Activated T-helper 1 cell treated with Interleukin-2 at 50 U/mL for 16 hours (primary cell): ENCODE measurements around the gene CNOT6.

Experiments used
- DNase-seq: peaks from one replicate; pipeline ENCODE4 v3.0.0-alpha.2; 2020; ENCODE audit warnings: low read depth

CNOT6 gene

DNA sequence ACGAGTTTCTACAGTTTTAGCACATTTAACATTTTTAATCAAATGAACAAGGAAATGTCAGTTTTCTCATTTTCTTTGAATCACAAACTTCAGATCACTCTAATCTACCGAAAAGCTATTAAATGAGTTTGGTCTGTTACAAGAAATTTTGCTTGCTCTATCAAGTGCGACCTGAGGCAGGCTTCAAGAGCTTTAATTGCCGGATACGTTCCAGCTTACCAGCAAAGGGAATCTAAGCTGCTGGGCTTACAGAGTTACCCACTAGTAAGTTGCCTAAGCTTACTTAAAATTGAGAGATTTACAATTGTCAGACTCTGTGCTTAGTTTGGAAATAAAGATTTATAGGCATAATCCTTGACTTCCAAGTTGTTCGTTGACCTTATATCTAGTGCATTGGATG is 86.5 kb downstream of the CNOT6 start:
- DNase-seq: no peak

DNA sequence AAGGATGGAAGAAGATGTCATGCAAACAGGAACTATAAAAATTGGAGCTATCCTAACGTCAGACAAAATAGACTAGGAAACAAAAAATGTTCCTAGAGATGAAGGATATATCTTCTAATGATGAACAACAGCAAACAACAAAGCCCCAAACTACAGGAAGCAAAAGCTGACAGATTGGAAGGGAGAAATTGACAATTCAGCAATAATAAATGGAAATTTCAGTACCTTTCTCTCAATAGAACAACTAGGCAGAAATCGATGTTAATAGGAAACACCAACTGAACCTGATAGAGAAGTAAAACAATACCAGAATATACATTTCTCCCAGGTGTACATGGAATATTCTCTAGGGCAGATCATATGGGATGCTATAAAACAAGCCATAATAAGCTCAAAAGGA is 89.6 kb downstream of the CNOT6 start:
- no peak for DNase-seq

DNA sequence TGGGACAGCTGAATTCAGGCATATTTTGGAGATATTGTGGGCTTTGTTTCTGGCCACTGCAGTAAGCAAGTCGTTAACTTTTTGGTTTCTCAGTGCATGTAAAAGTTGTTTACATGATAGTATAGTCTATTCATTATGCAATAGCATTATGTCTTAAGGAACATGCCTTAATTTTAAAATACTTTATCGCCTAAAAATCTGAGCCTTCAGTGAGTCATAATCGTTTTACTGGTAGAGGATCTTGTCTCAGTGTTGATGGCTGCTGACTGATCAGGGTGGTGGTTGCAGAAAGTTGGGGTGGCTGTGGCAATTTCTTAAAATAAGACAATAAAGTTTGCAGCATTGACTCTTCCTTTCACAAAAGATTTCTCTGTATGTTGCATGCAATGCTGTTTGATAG is 92.0 kb downstream of the CNOT6 start:
- no peak for DNase-seq

DNA sequence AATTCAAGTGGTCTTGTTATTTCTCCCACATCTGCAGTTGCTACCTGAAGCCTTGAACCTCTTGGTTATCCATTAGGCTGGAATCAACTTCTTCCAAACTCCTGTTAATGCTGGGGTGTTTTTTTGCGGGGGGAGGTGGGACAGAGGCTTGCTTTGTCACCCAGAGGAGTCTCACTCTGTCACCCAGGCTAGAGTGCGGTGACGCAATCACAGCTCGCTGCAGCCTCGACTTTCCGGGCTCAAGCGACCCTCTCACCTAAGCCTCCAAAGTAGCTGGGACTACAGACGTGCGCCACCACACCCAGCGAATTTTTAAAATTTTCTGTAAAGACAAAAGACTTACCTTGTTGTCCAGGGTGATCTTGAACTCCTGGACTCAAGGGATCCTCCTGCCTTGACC is 92.7 kb downstream of the CNOT6 start:
- DNase-seq: no peak

DNA sequence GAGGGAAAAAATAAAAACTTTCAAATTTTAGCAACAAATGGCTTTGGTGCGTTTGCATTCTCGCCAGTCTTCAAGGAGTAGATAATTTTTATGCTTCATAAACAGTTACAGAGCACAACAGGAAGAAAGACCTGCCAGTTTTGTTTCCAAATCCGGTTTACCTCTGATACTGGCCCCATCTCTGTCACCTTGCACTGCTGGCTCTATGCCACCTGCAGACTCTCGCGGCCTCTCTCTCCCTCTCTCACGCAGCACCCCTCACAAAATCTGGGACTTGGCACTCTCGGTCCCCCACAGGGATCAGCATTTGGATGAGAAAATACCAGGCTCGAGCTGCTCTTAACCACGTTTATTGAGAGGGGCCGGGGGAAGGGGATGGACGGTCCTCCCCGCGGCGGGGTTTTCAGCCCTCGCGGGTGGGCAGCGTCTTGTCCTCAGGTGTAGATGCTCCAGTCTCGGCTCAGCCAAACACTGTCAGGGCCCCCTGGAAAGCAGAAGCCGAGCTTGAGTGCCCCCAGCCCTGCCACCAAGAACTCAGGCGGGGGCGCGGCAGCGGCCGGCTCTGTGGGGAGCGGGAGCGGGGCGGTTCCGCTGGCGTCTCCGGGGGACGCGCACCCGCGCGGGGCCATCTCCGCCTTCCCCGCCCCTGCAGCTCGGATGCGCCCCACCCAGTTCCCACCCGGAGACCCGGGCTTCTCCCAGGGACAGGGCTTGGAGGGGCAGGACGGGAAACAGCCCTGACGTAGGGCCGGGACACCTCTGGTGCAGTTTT is 95.8 kb downstream of the CNOT6 start:
- no peak for DNase-seq

DNA sequence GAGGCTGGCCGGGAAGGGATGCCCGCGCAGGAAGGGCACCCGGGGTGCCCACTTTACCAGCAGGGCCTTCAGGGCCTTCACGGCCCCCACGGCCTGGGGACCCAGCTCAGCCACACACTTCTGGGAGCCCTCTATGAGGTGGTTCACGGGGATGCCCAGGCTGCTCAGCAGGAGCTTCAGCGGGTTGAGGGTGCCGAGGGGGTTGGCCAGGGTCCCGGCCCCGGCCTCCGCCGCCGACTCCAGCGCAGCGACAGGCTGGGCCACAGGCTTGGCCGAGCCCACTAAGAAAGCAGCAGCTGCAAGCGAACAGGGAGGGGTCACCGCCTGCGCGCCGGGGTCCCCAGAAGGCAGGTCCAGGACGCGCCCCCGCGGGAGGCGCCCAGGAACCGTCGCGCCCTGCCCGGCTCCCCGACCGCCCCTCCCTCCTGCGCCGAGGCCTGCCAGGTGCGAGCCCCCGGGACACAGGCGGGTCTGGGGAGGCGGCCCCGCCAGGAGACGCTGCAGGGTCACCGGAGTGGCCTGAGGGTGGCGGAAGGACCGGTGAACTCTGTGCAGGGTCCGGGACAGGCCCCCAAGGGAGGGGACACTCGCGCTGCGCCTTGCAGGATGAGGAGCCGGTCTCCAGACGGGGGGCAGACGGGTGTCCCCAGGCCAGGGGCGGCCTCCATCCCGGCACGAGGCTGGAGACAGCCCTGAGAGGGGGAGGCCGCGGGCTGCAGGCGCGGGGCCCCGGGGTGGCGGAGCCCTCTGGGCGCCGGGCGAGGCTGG is 96.5 kb downstream of the CNOT6 start:
- DNase-seq: no peak

DNA sequence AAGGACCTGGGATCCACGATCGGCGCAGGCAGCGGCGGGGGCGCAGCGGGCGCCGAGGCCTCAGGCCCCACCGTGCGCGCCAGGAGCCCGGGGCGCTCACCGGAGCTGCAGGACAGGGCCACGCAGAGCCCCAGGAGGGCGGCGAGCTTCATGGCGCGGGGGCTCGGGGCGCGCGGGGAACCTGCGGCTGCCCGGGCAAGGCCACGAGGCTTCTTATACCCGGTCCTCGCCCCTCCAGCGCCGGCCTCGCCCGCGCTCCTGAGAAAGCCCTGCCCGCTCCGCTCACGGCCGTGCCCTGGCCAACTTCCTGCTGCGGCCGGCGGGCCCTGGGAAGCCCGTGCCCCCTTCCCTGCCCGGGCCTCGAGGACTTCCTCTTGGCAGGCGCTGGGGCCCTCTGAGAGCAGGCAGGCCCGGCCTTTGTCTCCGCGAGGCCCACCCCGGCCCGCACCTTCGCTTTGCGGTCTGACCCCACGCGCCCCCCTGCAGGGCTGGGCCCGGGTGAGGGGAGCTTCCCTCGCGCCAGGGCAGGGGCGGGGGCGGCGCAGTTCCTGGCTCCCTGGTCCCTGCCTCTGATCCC is 97.2 kb downstream of the CNOT6 start, which contains the start of gene SCGB3A1:
Gene SCGB3A1, minus strand, starts transcription at position 189 of the 577 bp plus-strand sequence. Its CDS starts 37 bp downstream, at position 152.
- DNase-seq: no peak

DNA sequence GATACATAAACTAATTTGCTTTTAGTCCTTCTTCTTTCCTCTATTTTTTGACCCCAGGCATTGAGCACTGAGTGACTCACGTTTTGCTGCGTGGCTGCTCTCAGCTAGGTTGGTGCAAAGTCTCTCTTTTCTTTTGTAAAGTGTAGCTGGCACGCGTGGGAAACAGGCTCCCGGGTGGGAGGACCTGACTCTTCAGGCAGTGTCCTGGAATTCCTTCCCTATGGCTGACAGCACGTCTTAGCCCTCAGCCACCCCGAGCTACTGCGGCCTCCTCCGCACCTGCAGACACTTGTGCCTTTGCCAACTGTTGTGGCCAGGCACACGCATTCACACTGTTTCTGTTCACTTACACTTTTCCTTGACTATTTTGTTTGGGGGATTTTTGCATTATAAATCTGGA is 98.0 kb downstream of the CNOT6 start:
- DNase-seq: no peak

DNA sequence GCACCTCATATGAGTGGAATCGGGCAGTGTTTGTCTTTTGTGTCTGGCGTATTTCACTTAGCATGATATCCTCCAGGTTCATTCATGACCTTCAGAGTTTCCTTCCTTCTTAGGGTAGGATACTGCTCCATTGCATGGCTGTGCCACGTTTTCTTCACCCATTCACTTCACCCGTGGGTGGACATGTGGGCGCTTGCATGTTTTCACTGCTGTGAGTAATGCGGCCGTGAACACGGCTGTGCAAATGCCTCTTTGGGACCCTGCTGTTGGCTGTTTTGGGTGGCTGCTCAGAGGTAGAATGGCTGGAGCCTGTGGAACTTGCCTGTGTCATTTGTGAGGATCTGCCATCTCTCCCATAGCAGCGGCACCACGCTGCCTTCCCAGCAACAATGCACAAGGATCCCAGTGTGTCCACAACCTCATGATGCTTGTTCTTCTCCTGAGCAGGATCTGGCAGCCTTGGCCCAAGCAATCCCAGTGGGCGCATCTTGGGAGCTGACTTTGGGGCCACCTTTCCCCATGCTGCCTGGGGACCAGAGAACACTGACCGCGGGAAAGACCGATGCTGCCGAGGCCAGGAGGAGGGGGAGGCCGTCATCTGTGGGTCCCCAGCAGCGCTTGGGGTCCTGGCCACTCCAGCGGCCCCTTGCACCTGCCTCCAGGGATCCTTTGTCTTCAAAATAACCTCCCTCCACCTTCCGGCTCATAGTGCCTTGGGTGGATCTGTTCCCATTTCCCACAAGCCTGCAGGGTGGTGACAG is 99.4 kb downstream of the CNOT6 start:
- DNase-seq: no peak

DNA sequence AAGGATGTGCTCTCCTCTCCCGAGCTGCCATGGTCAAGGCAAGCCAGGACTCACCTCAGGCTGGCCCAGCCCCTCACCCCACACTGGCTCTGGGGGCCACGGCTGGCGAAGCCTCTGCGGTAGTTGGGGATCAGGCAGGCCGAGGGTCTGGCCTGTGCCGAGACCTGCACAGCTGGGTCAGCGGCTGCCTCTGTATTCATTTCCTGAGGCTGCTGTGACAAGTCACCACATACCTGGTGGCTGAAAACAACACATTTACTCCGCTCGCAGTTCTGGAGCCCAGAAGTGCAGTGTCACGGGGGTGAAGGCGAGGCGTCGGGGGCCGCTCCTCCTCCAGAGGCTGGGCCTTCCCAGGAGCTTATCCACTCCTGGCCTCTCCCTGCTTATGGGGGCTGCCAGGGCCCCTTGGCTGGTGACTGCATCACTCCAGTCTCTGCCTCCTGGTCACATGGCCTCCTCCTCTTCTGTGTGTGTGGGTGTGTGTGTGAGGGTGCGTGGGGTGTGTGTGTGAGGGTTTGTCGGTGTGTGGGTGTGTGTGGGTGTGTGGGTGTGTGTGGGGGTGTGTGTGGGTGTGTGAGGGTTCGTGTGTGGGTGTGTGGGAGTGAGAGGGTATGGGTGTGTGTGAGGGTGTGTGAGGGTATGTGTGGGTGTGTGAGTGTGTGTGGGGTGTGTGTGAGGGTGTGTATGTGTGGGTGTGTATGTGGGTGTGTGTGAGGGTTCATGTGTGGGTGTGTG is 100.3 kb downstream of the CNOT6 start:
- no peak for DNase-seq

DNA sequence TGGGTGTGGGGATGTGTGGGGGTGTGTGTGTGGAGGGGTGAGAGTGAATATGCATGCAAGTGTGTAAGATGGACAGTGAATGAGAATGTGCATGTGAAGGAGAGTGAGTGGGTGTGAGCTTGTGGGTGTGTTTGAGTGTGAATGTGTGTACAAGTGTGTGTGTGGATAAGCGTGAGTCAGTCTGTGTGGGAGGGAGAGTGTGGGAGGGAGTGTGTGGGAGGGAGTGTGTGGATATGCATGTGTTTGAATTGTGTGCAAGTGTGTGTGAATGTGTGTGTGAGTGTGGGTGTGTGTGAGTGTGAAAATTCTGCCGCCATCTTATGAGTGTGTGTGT is 100.8 kb downstream of the CNOT6 start:
- DNase-seq: no peak

DNA sequence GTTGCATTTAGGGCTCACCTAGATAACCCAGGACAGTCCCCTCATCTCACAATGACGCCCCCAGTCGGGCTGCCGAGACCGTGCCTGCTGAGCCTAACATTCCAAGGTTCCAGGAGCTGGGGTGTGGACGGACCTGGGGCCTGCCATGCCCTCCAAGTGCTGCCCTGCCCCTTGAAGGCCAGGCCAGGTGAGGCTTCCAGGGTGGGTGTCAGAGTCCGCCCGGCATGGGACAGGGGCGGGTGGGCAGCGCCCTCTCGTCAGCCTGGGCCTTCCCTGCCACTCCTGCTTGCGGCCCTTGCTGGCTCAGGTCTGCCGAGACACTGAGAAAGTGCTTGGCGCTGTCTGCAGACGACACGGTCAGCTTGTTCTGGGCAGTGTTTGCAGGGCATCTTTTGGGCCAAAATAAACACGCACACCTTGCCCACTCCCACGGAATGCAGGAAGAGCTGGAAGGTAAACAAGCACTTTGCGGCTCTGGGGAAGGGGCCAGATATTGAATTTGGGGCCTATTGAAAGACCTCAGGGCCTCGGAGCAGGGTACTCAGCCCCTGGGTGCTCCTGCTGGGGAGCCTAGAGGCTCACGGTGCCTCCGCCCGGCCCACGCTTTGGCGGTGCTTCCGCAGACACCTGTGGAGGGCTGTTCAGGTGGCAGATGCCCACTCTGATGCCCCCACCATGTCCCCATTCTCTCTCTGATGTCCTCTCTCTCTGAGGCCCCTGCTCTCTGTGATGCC is 101.4 kb downstream of the CNOT6 start:
- DNase-seq: no peak

DNA sequence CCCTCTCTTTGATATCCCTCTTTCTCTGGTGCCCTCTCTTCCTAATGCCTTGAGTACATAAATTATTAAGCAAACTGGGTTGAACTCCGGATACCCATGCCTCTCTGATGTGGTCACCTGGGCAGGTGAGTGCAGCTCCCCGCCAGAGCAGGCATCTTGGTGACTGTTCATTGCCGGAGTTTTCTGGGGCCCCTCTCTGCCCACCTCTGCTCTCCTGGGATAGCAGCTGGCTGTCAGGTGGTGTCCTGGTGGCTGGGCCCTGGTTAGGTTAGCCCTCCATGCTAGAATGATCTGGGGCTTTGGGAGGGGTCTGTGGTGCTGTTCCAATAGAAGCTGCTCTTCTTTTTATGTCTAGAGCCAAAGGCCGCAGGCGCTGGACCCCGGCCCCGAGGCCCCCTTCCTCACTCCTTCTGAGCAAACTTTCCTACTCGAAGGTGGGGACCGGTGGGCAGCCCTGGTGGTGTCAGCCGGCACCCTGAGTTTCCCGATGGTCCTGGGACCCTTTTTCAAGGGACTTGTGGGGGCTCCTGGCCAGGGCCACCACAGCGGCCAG is 102.0 kb downstream of the CNOT6 start:
- DNase-seq: no peak

DNA sequence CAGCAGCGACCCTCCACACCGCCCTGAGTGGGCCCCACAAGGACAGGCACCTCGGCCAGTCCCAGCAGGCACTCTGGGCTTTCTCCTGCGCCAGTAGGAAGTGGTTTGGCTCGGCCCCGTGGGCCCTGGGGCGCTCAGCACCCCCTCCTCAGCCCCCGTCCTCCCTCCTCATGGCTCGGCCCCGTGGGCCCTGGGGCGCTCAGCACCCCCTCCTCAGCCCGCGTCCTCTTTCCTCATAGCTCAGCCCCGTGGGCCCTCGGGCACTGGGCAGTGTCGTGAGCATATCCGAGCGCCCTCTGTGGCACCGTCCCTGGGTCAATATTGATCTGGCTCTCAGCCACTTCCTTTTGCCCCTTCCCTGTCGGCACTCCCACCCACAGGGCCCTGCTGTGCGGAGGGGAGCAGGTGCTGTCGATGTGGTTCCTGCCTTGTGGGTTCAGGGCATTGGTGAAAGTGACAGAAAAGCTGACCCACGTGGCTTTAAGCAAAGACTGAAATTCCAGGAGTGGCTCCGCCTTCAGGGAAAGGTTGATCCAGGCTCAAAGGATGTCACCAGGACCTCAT is 102.6 kb downstream of the CNOT6 start:
- no peak for DNase-seq

DNA sequence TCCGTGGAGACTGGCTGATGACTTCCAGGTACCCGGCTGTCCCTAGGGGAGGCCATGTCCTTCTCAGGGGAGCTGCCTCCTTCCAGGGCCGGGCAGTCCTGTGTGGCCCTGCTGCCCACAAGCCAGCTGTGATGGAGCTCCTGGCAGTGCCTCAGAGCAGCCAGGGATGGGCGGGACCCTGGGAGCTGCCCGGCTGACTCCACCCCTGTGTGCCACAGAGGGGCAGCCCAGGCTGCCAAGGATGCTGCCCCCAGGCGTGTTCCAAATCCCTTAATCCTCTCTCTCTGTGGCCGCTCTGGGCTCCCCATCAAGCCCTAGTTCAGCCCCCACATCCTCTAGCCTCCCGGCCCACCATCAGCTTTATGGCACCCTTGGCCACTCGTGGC is 104.1 kb downstream of the CNOT6 start:
- DNase-seq: no peak

DNA sequence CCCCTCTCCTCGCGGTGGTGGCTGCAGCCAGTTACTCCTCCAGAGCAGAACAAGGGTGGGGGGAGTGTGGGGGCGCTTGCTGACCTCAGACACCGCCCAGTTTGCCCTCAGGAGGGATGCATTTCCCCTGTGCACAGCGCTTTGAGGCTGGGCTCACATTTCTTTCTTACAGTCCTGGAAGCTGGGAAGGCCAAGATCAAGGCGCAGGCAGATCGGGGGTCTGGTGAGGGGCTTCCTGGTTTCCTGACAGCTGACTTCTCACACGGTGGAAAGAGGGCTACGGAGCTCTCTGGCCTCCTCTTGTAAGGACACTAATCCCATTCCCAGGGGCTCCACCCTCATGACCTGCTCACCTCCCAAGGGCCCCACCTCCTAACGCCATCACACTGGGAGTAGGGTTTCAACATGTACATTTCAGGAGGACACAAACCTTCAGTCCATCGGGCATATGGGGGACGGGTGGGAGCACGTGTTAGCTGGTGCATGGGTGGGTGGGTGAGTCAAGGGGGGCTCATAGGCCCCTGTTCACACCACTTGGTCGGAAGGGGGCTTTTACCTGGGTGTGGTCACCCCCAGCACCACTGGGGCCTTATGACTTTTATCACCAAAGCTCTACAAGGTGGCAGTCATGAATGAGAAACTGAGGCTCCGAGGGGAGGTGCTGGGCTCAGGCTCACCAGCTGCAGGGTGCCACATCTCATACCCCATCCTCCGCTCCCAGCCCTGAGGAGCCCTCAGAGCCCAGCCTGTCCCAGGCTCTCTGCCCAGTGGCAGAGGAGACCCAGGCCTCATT is 104.8 kb downstream of the CNOT6 start:
- no peak for DNase-seq

DNA sequence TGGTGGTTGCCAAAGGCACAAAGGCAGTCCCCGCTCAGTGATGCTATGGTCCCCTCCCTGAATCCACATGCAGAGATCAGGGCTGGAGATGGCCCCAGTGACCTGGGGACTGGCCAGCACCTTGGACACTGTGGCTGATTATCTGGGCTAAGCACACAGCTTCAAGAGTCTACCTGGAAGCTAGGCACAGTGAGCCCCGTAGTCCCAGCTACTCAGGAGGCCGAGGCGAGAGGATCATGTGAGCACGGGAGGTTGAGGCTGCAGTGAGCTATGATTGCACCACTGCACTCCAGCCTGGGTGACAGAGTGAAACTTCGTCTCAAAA is 105.4 kb downstream of the CNOT6 start:
- DNase-seq: no peak

DNA sequence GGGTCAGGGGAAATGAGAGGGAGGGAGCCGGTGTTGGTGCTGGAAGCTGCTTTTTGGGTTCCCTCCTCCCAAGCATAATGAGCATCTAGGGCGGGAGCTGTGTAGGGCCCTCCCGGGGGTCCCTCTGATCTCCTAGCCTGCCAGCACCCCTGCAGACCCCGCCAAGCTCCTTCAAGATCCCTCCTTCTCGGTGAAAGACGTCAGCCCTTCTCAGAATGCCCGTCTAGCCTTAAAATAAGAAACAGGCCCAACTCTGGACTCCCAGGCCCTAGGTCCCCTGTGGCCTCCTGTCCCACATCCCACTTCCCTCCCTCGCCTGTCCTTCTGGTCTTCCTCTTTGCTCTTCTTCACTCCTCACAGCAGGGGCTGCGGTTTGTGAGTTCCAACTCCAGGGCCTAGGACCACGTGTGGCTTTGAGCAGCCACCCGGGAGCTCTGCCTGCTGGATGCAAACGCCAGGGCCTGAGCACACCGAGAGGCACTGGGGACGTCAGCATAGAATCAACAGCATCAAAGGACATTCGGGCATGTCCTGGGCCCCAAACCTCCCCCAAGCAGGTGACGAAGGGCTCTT is 105.9 kb downstream of the CNOT6 start:
- no peak for DNase-seq

DNA sequence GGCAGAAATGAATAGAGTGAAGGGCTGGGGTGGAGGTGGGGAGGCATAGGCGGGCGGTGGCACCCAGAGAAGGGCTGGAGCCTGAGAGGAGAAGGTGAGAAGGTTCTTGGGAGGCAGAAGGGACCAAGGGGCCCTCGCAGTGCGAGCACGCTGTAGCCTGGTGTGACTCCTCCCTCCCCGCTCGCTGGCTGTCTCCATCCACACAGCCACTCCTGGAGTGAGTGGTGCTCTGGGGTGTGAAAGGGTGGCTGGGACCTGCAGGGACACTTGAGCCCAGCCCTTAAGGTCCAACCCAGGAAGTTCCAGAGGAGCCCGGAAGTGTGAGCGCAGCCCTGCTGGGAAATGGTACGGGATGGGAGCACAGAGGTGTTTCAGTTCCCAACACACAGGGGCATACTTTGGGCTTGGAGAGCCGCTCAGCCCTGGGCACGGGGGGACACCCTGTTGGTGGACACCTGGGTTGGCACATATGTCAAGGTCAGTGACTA is 106.4 kb downstream of the CNOT6 start:
- DNase-seq: no peak
